ENCODE results near the gene ZNF396.

ZNF396 gene

GRCh38 chr18:35376742-35377695, at the start of gene ZNF396:
Gene ZNF396 (minus strand): TSS chr18:35377337. CDS start chr18:35374292, 3,045 bp downstream.
- peak in 12 of 14 donors; percentile 8 to 74 (median 48) for DNase-seq

- DNase-seq, result no peak
Observed at GRCh38 chr18:35426786-35427185, 49.6 kb upstream of the ZNF396 start.

- DNase-seq, result no peak
Observed at GRCh38 chr18:35424356-35424755, 47.2 kb upstream of the ZNF396 start.

- no peak for DNase-seq
Observed at GRCh38 chr18:35422237-35422636, 45.1 kb upstream of the ZNF396 start.

GRCh38 chr18:35418610-35419009, 41.5 kb upstream of the ZNF396 start:
- no peak for DNase-seq

GRCh38 chr18:35417223-35417622, 40.1 kb upstream of the ZNF396 start:
- no peak for DNase-seq

- DNase-seq, result no peak
Observed at GRCh38 chr18:35415511-35416073, 38.5 kb upstream of the ZNF396 start.

GRCh38 chr18:35413163-35413511, 36.0 kb upstream of the ZNF396 start:
- no peak for DNase-seq

- DNase-seq, result no peak
Observed at GRCh38 chr18:35411625-35412351, 34.7 kb upstream of the ZNF396 start.

- DNase-seq, result no peak
Observed at GRCh38 chr18:35410561-35410960, 33.4 kb upstream of the ZNF396 start.

- no peak for DNase-seq
Observed at GRCh38 chr18:35409911-35410310, 32.8 kb upstream of the ZNF396 start.

- DNase-seq, result no peak
Observed at GRCh38 chr18:35408843-35409261, 31.7 kb upstream of the ZNF396 start.

GRCh38 chr18:35407871-35408481, 30.8 kb upstream of the ZNF396 start:
- peak in 2 of 14 donors; percentile 24 to 36 for DNase-seq

- no peak for DNase-seq
Observed at GRCh38 chr18:35406666-35407065, 29.5 kb upstream of the ZNF396 start.

GRCh38 chr18:35397976-35398375, 20.8 kb upstream of the ZNF396 start:
- no peak for DNase-seq

- no peak for DNase-seq
Observed at GRCh38 chr18:35393716-35394115, 16.6 kb upstream of the ZNF396 start.

- DNase-seq, result no peak
Observed at GRCh38 chr18:35392375-35392774, 15.2 kb upstream of the ZNF396 start.

GRCh38 chr18:35390951-35391700, 14.0 kb upstream of the ZNF396 start:
- DNase-seq, result no peak

- DNase-seq, result no peak
Observed at GRCh38 chr18:35389095-35389618, 12.0 kb upstream of the ZNF396 start.

GRCh38 chr18:35387152-35387571, 10.0 kb upstream of the ZNF396 start:
- no peak for DNase-seq

GRCh38 chr18:35386600-35387100, 9.5 kb upstream of the ZNF396 start:
- DNase-seq, result peak in 10 of 14 donors; percentile 1 to 52 (median 36)
